ENCODE measurements around the gene CCNO.

Gene CCNO

DNA sequence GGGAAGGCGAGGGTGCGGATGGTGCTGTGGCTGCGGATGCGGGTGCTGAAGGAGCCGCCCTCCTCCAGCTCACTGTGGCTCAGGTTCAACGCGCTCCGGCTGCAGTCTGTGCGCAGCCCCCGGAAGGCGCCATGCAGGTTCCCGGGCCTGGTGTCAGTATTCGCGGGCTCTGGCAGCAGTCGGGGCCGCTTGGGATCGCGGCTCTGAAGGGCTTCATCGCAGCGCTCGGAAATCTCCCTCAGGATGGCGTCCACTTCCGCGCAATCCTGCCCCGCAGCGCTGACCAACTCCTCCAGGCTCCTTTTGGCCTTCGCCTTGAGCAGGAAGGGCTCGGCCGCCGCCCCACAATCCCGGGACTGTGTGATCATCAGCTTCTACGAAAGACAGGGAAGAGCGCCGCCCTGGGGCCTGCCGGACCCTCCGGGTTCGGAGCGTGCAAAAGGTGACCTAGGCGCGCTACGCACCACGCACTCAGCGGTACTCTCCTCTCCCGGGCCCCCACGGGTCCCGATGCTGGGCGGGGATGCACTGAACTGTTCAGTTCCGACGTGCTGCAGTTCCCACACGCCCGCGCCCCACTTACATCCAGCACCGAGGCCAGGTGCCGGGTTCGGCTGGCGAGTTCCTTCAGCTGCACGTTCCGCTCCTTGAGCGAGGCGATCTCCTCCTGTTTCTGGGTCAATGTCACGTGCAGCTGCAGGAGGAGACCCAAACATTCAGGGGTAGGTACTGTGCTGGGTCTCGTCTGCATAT lies 12.8 kb downstream of the CCNO start:
- Histone ChIP-seq H3K27me3 (ENCODE audit: insufficient read depth, low read length) (peaks cover 86% of the 10 kb centered on the region), H3K36me3 (ENCODE audit: insufficient read depth, low read depth, low read length) (no peaks in the 10 kb centered on the region), H3K4me1 (ENCODE audit: insufficient read depth, low read length) (peaks cover 3% of the 10 kb centered on the region; the same call in 1 of the 2 replicates), H3K27ac (ENCODE audit: low read length) (no peak overlapping the region), H3K4me3 (ENCODE audit: low read length) (peak overlapping the region; percentile 68), H3K9ac (ENCODE audit: low read depth, low read length) (no peak overlapping the region; the same call in 1 of the 2 replicates), H3K9me3 (ENCODE audit: insufficient read depth, low read depth, low read length) (peaks cover 6% of the 10 kb centered on the region; the same call in 1 of the 2 replicates)

DNA sequence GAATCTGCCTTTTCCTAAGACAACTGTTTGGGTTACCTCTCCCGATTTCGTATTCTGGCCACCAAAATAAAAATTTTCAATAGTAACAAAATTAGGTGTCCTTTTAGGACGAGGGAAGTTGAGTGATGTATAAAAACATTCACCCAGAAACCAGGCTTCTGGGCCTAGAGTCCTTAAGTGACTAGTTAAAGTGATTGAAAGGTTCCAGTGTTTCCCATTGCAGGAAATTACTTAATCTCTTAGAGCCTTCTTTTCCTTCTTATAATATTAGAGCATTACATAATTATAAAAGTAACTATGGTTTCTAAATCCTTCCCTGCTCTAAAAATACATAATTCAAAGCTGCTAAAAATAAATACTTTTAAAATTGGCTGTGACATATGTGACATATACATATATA lies 13.6 kb downstream of the CCNO start:
- Histone ChIP-seq H3K27me3 (ENCODE audit: insufficient read depth, low read length) (peaks cover 78% of the 10 kb centered on the region), H3K9me3 (ENCODE audit: insufficient read depth, low read depth, low read length) (peaks cover 6% of the 10 kb centered on the region; the same call in 1 of the 2 replicates), H3K27ac (ENCODE audit: low read length) (no peak overlapping the region), H3K9ac (ENCODE audit: low read depth, low read length) (no peak overlapping the region), H3K4me3 (ENCODE audit: low read length) (peak overlapping the region; percentile 68; the same call in 1 of the 2 replicates), H3K36me3 (ENCODE audit: insufficient read depth, low read depth, low read length) (no peaks in the 10 kb centered on the region), H3K4me1 (ENCODE audit: insufficient read depth, low read length) (peaks cover 3% of the 10 kb centered on the region; the same call in 1 of the 2 replicates)

GRCh38 chr5:55218967-55219366 lies 14.4 kb downstream of the CCNO start:
- Histone ChIP-seq H3K27me3 (ENCODE audit: insufficient read depth, low read length) (peaks cover 76% of the 10 kb centered on the region), H3K4me3 (ENCODE audit: low read length) (no peak overlapping the region), H3K9ac (ENCODE audit: low read depth, low read length) (no peak overlapping the region), H3K4me1 (ENCODE audit: insufficient read depth, low read length) (peaks cover 3% of the 10 kb centered on the region; the same call in 1 of the 2 replicates), H3K9me3 (ENCODE audit: insufficient read depth, low read depth, low read length) (peaks cover 6% of the 10 kb centered on the region; the same call in 1 of the 2 replicates), H3K36me3 (ENCODE audit: insufficient read depth, low read depth, low read length) (no peaks in the 10 kb centered on the region), H3K27ac (ENCODE audit: low read length) (no peak overlapping the region)

- Histone ChIP-seq H3K36me3 (ENCODE audit: insufficient read depth, low read depth, low read length) (no peaks in the 10 kb centered on the region), H3K4me1 (ENCODE audit: insufficient read depth, low read length) (no peaks in the 10 kb centered on the region), H3K27me3 (ENCODE audit: insufficient read depth, low read length) (peaks cover 10% of the 10 kb centered on the region; the same call in 1 of the 2 replicates), H3K27ac (ENCODE audit: low read length) (no peak overlapping the region), H3K9ac (ENCODE audit: low read depth, low read length) (no peak overlapping the region), H3K9me3 (ENCODE audit: insufficient read depth, low read depth, low read length) (no peaks in the 10 kb centered on the region), H3K4me3 (ENCODE audit: low read length) (no peak overlapping the region)
Observed at GRCh38 chr5:55211184-55211874, 22.1 kb downstream of the CCNO start.

DNA sequence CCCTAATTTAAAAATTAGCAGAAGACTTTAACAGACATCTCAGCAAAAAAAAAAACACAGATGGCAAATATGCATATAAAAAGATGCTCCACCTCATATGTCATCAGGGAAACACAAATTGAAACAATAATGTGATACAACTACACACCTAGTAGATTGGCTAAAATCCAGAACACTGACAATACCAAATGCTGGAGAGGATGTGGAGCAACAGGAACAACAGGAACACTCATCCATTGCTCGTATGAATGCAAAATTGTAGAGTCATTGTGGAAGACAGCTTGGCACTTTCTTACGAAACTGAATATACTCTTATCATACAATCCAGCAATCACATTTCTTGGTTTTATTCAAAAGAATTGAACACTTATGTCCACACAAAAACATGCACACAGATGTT lies 28.4 kb downstream of the CCNO start:
- Histone ChIP-seq H3K9ac (ENCODE audit: low read depth, low read length) (no peak overlapping the region), H3K9me3 (ENCODE audit: insufficient read depth, low read depth, low read length) (no peaks in the 10 kb centered on the region), H3K27ac (ENCODE audit: low read length) (no peak overlapping the region), H3K27me3 (ENCODE audit: insufficient read depth, low read length) (peaks cover 4% of the 10 kb centered on the region; the same call in 1 of the 2 replicates), H3K36me3 (ENCODE audit: insufficient read depth, low read depth, low read length) (no peaks in the 10 kb centered on the region), H3K4me1 (ENCODE audit: insufficient read depth, low read length) (no peaks in the 10 kb centered on the region), H3K4me3 (ENCODE audit: low read length) (no peak overlapping the region)

DNA sequence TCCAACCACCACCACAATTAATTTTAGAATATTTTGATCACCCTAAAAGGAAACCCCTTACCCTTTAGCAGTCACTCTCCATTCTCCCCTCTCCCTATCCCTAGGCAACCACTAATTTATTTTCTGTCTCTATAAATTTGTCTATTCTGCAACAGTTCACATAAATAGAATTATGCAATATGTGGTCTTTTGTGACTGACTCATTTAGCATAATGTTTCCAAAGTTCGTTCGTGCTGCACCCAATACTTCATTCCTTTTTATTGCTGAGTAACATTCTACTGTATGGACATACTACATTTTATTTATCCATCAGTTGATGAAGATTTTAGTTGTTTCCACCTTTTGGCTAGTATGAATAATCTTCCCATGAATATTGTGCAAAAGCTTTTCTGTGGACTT lies 42.2 kb downstream of the CCNO start:
- peaks cover 28% of the 10 kb centered on the region for H3K27me3 ChIP-seq (ENCODE audit: insufficient read depth, low read length)
- no peaks in the 10 kb centered on the region for H3K36me3 ChIP-seq (ENCODE audit: insufficient read depth, low read depth, low read length)
- H3K9me3 ChIP-seq (ENCODE audit: insufficient read depth, low read depth, low read length) = no peaks in the 10 kb centered on the region
- H3K4me1 ChIP-seq (ENCODE audit: insufficient read depth, low read length) = no peaks in the 10 kb centered on the region
- H3K27ac ChIP-seq (ENCODE audit: low read length) = no peak overlapping the region
- H3K4me3 ChIP-seq (ENCODE audit: low read length) = no peak overlapping the region
- H3K9ac ChIP-seq (ENCODE audit: low read depth, low read length) = no peak overlapping the region

DNA sequence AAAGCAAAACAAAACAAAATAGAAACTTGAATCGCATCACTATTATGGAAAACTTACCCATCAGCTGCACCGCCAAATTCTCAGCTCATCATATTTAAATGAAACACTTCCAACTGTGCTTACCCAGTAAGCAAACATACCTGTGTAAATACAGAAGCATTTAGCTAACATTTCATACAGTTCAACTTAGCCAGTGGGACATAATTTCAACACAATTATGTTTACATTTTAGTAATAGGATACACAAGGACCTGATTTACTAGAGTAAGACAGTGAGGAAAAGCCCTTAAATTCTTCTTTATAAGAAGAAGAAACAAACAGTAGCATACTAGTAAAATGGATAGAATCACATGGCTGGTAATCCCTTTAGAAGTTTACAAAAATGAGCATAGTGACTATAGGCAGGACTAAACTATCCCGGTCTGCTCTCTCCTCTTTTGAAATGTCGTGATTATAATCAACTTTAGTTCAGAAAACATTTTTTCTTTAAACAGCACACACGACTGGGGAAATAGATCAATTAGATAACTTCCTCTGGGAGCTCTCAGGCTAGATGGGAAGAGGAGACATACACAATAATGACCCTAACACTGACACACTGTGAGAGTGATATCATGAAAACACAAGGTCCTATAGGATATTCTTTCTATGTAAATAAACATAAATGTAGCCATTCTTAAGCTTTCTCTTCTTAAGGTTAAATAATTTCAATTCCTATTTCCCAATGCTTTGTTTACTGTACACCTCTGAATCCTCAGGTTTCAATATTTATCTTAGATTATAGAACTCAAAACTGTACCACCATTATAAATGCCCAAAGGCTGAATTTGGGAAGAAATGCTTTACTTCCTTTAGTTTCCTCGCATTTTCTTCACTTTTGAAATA lies 44.5 kb downstream of the CCNO start:
- no peaks in the 10 kb centered on the region for H3K9me3 ChIP-seq (ENCODE audit: insufficient read depth, low read depth, low read length)
- H3K4me1 ChIP-seq (ENCODE audit: insufficient read depth, low read length) = no peaks in the 10 kb centered on the region
- H3K4me3 ChIP-seq (ENCODE audit: low read length) = no peak overlapping the region
- peaks cover 40% of the 10 kb centered on the region for H3K27me3 ChIP-seq (ENCODE audit: insufficient read depth, low read length)
- H3K36me3 ChIP-seq (ENCODE audit: insufficient read depth, low read depth, low read length) = no peaks in the 10 kb centered on the region
- no peak overlapping the region for H3K9ac ChIP-seq (ENCODE audit: low read depth, low read length)
- no peak overlapping the region for H3K27ac ChIP-seq (ENCODE audit: low read length)

GRCh38 chr5:55187370-55187769 lies 46.0 kb downstream of the CCNO start:
- Histone ChIP-seq H3K9ac (ENCODE audit: low read depth, low read length) (no peak overlapping the region), H3K36me3 (ENCODE audit: insufficient read depth, low read depth, low read length) (no peaks in the 10 kb centered on the region), H3K4me1 (ENCODE audit: insufficient read depth, low read length) (no peaks in the 10 kb centered on the region), H3K27me3 (ENCODE audit: insufficient read depth, low read length) (peaks cover 32% of the 10 kb centered on the region), H3K9me3 (ENCODE audit: insufficient read depth, low read depth, low read length) (no peaks in the 10 kb centered on the region), H3K4me3 (ENCODE audit: low read length) (no peak overlapping the region), H3K27ac (ENCODE audit: low read length) (no peak overlapping the region)

Data from iPS-20b (cell line).